ENCODE measurements around the gene HTR6. TPM values are rescaled to one million over a fixed set of nuclear protein-coding genes. Genes with fewer than 3 reads are reported as not detected.

Gene HTR6
- polyA plus RNA-seq, 1 donor from 2014 or later: not detected

DNA sequence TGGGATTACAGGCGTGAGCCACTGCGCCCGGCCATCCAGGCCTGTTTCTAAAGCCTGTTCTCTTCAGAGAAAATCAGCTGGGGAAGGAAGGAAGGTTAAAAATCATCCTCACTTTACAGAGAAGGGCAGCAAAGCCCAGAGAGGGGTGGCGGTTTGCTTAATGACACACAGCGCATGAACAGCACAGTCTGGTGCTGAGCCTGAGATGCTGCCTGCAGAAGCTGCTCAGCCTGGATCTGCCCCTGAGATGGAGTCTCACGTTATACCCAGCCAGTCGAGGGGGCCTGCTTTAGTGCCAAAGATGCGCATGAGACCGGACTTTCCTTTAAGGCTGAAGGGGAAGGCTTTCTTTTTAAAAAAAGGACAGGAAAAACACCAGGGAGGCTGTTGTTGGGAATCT lies 21.3 kb downstream of the HTR6 start:
- no peak overlapping the region for H3K4me3 ChIP-seq (ENCODE audit: low read length)
- no peak overlapping the region for H3K4me2 ChIP-seq (ENCODE audit: low read length)
- H3K9me3 ChIP-seq (ENCODE audit: low read length): no peaks in the 10 kb centered on the region
- no peaks in the 10 kb centered on the region for H4K20me1 ChIP-seq (ENCODE audit: insufficient read depth)
- no peaks in the 10 kb centered on the region for H3F3A ChIP-seq (ENCODE audit: insufficient read depth, low read length, poor library complexity, severe bottlenecking)
- H3K9me2 ChIP-seq (ENCODE audit: insufficient read depth, low read length): no peaks in the 10 kb centered on the region
- no peak for TF ChIP-seq MXI1 (conservative IDR thresholded peaks at IDR 0.05; ENCODE audit: poor library complexity, severe bottlenecking)
- TF ChIP-seq EZH2 (IDR thresholded peaks at IDR 0.05; ENCODE audit: borderline replicate concordance, insufficient read depth, low read length, poor library complexity, severe bottlenecking): no peak
- TF ChIP-seq, protein P1, sequence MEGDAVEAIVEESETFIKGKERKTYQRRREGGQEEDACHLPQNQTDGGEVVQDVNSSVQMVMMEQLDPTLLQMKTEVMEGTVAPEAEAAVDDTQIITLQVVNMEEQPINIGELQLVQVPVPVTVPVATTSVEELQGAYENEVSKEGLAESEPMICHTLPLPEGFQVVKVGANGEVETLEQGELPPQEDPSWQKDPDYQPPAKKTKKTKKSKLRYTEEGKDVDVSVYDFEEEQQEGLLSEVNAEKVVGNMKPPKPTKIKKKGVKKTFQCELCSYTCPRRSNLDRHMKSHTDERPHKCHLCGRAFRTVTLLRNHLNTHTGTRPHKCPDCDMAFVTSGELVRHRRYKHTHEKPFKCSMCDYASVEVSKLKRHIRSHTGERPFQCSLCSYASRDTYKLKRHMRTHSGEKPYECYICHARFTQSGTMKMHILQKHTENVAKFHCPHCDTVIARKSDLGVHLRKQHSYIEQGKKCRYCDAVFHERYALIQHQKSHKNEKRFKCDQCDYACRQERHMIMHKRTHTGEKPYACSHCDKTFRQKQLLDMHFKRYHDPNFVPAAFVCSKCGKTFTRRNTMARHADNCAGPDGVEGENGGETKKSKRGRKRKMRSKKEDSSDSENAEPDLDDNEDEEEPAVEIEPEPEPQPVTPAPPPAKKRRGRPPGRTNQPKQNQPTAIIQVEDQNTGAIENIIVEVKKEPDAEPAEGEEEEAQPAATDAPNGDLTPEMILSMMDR (IDR thresholded peaks at IDR 0.05; ENCODE audit: poor library complexity, severe bottlenecking): no peak
- TF ChIP-seq SMC3 (conservative IDR thresholded peaks at IDR 0.05; ENCODE audit: poor library complexity): no peak
- no peak for TF ChIP-seq TAF1 (IDR thresholded peaks at IDR 0.05; ENCODE audit: low read depth)
- no peak for TF ChIP-seq POLR2AphosphoS5 (IDR thresholded peaks at IDR 0.05)
- TF ChIP-seq EP300 (conservative IDR thresholded peaks at IDR 0.05; ENCODE audit: poor library complexity, severe bottlenecking): no peak
- TF ChIP-seq, protein P2, sequence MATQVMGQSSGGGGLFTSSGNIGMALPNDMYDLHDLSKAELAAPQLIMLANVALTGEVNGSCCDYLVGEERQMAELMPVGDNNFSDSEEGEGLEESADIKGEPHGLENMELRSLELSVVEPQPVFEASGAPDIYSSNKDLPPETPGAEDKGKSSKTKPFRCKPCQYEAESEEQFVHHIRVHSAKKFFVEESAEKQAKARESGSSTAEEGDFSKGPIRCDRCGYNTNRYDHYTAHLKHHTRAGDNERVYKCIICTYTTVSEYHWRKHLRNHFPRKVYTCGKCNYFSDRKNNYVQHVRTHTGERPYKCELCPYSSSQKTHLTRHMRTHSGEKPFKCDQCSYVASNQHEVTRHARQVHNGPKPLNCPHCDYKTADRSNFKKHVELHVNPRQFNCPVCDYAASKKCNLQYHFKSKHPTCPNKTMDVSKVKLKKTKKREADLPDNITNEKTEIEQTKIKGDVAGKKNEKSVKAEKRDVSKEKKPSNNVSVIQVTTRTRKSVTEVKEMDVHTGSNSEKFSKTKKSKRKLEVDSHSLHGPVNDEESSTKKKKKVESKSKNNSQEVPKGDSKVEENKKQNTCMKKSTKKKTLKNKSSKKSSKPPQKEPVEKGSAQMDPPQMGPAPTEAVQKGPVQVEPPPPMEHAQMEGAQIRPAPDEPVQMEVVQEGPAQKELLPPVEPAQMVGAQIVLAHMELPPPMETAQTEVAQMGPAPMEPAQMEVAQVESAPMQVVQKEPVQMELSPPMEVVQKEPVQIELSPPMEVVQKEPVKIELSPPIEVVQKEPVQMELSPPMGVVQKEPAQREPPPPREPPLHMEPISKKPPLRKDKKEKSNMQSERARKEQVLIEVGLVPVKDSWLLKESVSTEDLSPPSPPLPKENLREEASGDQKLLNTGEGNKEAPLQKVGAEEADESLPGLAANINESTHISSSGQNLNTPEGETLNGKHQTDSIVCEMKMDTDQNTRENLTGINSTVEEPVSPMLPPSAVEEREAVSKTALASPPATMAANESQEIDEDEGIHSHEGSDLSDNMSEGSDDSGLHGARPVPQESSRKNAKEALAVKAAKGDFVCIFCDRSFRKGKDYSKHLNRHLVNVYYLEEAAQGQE (IDR thresholded peaks at IDR 0.05; ENCODE audit: borderline replicate concordance): no peak
- TF ChIP-seq RAD21 (conservative IDR thresholded peaks at IDR 0.05): no peak
- no peak overlapping the region for H3K27ac ChIP-seq (ENCODE audit: low read length)
- no peaks in the 10 kb centered on the region for H3K27me3 ChIP-seq (ENCODE audit: insufficient read depth, low read depth, low read length)
- no peak overlapping the region for H3K9ac ChIP-seq (ENCODE audit: low read length)
- H3K36me3 ChIP-seq (ENCODE audit: insufficient read depth, low read length): no peaks in the 10 kb centered on the region
- H2AFZ ChIP-seq (ENCODE audit: low read depth, low read length): no peak overlapping the region
- no peaks in the 10 kb centered on the region for H3K79me2 ChIP-seq (replicated peaks; ENCODE audit: insufficient read depth, low read length)

DNA sequence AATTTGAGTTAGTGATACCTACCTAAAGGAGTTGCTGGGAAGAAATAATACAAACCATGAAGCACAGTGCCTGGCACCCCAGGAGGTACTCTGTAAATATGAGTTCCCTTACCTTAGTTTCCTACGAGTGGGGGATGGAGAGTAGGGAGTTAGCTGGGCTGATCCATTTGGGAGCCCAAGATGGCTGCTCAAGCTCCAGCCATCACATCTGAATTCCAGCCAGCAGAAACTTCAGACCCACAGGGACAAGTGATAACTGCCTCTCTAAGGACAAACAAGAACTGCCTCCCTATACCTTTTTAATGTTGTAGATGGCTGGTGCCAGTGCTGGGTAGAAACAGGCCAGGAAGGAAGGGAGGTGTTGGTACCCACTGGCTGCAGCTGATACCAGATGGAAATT lies 22.7 kb downstream of the HTR6 start:
- Histone ChIP-seq H2AFZ (ENCODE audit: low read depth, low read length) (no peak overlapping the region), H3K27ac (ENCODE audit: low read length) (no peak overlapping the region), H3K4me3 (ENCODE audit: low read length) (no peak overlapping the region), H3F3A (ENCODE audit: insufficient read depth, low read length, poor library complexity, severe bottlenecking) (no peaks in the 10 kb centered on the region), H3K9ac (ENCODE audit: low read length) (no peak overlapping the region), H3K9me3 (ENCODE audit: low read length) (no peaks in the 10 kb centered on the region), H3K27me3 (ENCODE audit: insufficient read depth, low read depth, low read length) (no peaks in the 10 kb centered on the region), H3K36me3 (ENCODE audit: insufficient read depth, low read length) (no peaks in the 10 kb centered on the region), H4K20me1 (ENCODE audit: insufficient read depth) (no peaks in the 10 kb centered on the region), H3K79me2 (replicated peaks; ENCODE audit: insufficient read depth, low read length) (no peaks in the 10 kb centered on the region), H3K9me2 (ENCODE audit: insufficient read depth, low read length) (no peaks in the 10 kb centered on the region), H3K4me2 (ENCODE audit: low read length) (no peak overlapping the region)
- TF ChIP-seq EZH2 (IDR thresholded peaks at IDR 0.05; ENCODE audit: borderline replicate concordance, insufficient read depth, low read length, poor library complexity, severe bottlenecking) (no peak), SMC3 (conservative IDR thresholded peaks at IDR 0.05; ENCODE audit: poor library complexity) (no peak), POLR2AphosphoS5 (IDR thresholded peaks at IDR 0.05) (no peak), RAD21 (conservative IDR thresholded peaks at IDR 0.05) (no peak), MXI1 (conservative IDR thresholded peaks at IDR 0.05; ENCODE audit: poor library complexity, severe bottlenecking) (no peak), TAF1 (IDR thresholded peaks at IDR 0.05; ENCODE audit: low read depth) (no peak), EP300 (conservative IDR thresholded peaks at IDR 0.05; ENCODE audit: poor library complexity, severe bottlenecking) (no peak)
- TF ChIP-seq, protein P1 (IDR thresholded peaks at IDR 0.05; ENCODE audit: poor library complexity, severe bottlenecking): no peak
- TF ChIP-seq, protein P2 (IDR thresholded peaks at IDR 0.05; ENCODE audit: borderline replicate concordance): no peak

All from neural cell (in vitro differentiated cells).